Measurements from ENCODE around the gene COA3.

DNA sequence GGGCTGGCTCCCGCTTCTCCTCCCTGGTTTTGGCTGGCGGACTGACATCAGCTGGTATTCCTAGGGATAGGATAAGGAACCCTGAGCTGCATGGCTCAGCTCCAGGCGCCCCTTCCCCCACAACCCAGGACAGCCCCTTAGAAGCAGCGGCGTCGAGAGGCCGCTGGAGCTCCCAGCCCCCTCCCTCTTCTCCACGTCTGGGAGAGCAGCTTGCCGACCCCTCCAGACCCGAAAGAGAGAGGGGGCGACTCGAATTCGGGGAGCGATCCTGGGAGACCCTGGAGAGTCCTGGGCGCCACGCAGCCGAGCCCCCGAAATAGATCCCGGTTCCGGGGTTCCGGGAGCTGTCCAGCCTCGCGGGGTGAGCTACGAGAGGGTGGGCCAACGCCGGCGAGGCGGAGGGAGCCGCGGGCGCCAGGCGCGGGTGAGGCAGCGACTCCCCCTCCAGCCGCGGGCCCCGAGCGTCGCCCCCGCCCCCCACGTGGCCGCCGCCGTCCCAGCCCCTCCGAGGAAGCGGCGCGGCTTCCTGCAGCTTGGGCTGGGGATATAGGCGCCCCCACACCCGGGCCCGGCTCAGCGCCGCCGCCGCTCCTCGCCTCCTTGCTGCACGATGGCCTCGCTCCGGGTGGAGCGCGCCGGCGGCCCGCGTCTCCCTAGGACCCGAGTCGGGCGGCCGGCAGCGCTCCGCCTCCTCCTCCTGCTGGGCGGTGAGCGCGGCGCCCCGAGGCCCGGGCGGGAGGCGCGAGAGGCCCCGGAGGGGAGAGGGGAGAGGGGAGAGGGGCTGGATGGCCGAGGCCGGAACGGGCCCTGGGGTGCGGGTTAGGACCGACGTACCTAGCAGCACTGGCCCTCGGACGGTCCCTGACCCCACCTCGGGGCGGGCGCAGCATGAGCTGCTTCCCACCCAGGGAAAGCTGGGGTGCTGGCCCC is 37.6 kb downstream of the COA3 start, which contains the start of gene RAMP2:
- TF ChIP-seq, protein P1, sequence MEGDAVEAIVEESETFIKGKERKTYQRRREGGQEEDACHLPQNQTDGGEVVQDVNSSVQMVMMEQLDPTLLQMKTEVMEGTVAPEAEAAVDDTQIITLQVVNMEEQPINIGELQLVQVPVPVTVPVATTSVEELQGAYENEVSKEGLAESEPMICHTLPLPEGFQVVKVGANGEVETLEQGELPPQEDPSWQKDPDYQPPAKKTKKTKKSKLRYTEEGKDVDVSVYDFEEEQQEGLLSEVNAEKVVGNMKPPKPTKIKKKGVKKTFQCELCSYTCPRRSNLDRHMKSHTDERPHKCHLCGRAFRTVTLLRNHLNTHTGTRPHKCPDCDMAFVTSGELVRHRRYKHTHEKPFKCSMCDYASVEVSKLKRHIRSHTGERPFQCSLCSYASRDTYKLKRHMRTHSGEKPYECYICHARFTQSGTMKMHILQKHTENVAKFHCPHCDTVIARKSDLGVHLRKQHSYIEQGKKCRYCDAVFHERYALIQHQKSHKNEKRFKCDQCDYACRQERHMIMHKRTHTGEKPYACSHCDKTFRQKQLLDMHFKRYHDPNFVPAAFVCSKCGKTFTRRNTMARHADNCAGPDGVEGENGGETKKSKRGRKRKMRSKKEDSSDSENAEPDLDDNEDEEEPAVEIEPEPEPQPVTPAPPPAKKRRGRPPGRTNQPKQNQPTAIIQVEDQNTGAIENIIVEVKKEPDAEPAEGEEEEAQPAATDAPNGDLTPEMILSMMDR (IDR thresholded peaks at IDR 0.05) = no peak
- no peak for TF ChIP-seq POLR2A (IDR thresholded peaks at IDR 0.05)
- no peak for TF ChIP-seq POLR2AphosphoS5 (IDR thresholded peaks at IDR 0.05)
